Astrocyte of the cerebellum (primary cell): Measurements from ENCODE around the gene SLC6A3.

Experiments
- DNase-seq: peaks from one replicate; pipeline ENCODE4 v3.0.0-alpha.2; 2011; ENCODE audit warnings: low read depth
- H3K4me3 ChIP-seq: 2 replicates; pipeline ENCODE4 v1.5.1; 2011; ENCODE audit warnings: mild to moderate bottlenecking, low read depth, low read length, moderate library complexity
- CTCF ChIP-seq: IDR thresholded peaks from 2 replicates; pipeline ENCODE4 v1.5.1; 2012; ENCODE audit warnings: low read length, low read depth, moderate library complexity, mild to moderate bottlenecking; ENCODE audit errors: missing control alignments
- in situ Hi-C: cut with HindIII; loops from 2 replicates; pipeline ENCODE4 v1.10.0; 2017; ENCODE audit warnings: low sequenced_read_pairs

Gene SLC6A3

DNA sequence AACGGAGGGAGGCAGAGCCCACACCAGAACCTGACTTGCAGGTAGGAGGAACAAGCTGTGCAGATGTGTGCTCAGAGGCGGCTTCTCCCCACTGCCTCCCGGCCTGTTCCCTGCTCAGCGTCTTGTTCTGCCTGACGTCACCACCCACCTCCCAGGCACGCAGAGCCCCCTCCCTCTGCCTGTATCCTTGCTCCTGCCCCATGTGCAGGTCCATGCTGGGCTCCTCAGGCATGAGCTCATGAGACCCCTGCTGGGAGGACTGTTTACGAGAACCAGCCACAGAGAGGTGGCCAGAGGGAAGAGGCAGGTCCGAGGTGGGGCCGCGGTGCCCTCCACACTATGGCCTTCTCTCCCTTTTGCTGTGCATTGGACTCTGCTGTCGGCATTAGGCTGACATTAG, 45.5 kb downstream of the SLC6A3 start:
- no peak for TF ChIP-seq CTCF
- in situ Hi-C loops, result no loop called here
- no peak for DNase-seq

DNA sequence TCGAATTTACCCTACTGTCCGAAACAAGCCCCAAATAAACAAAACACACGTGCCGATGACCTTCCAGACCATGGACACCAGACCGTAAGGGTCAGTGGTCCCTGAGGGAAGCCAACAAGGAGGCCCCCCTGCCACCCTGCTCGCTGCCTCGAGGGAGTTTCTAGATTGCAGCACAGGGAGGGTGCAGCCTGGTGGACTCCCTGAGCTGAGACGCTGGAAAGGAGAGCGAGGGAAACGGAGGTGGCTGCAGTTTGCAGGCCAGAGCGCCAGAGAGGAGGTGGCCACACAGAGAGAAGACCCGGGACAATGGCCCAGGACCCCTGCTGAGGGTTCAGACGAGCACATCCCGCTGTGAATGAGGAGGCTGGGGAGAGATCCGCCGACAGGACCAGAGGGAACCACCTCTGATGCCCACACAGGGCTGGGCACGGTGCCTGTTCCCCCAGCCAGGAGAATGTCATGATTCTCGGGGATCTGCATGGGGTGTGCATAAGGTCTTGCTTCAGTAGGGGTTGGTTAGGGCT, 48.9 kb downstream of the SLC6A3 start:
- in situ Hi-C loops, result no loop called here
- no peak for TF ChIP-seq CTCF
- DNase-seq, result no peak

More for the DNA sequence above, 45.5 kb downstream of the SLC6A3 start:
- no peak overlapping the region for H3K4me3 ChIP-seq

GRCh38 chr5:1394881-1395860, 50.1 kb downstream of the SLC6A3 start:
- in situ Hi-C loops, result no loop called here
- no peak overlapping the region for H3K4me3 ChIP-seq
- DNase-seq, result no peak
- no peak for TF ChIP-seq CTCF

More for the DNA sequence above, 48.9 kb downstream of the SLC6A3 start:
- no peak overlapping the region for H3K4me3 ChIP-seq

GRCh38 chr5:1393571-1394501, 51.4 kb downstream of the SLC6A3 start:
- in situ Hi-C loops, result no loop called here
- TF ChIP-seq CTCF, result no peak
- H3K4me3 ChIP-seq, result no peak overlapping the region
- DNase-seq, result no peak

DNA sequence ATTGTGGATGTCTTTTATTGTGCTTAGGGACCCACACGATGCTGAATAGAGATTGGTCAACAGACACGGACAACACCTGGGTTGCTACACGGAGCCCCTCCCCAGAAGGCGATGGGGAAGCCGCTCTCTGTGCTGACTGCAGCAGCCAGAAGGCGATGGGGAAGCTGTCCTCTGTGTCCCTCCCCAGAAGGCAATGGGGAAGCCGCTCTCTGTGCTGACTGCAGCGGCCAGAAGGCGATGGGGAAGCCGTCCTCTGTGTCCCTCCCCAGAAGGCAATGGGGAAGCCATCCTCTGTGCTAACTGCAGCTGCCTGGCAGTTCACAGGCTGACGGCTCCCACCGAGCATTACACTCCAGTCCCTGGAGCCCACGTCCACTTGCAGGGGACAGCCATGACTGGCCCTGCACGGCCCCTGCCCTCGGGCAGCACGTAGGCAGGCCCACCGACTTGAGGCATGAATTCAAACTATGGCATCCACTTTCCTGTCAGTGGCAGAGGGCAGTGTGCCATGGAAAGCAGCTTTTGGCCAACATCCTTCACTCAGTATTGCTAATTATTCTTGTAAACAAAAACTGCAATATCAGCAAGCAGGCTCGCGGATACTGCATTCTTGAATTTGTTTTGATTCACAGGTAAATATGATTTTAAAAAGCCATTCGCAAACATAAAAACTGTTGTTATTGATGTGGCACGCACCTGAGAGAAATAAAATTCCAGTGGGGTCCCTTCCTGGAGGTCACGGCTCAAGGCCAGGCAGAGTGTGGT, 52.3 kb downstream of the SLC6A3 start:
- no peak for TF ChIP-seq CTCF
- in situ Hi-C loops, result no loop called here
- H3K4me3 ChIP-seq, result no peak overlapping the region
- no peak for DNase-seq
